HEK293 (cell line): ENCODE data around the gene TNFAIP2.
"Not testable (repeated sequence)": the region's sequence is repeated elsewhere in the genome, so short reads cannot be mapped to it uniquely, and the experiment has no call there.

Source experiments
- BCL6B ChIP-seq: fragments of 450-650 bp; formaldehyde crosslinking; IDR thresholded peaks from 2 replicates; pipeline ENCODE4 v1.5.1; 2017; ENCODE audit warnings: missing biosample characterization, missing genetic modification characterization
- CTCF ChIP-seq: fragments of 450-650 bp; formaldehyde crosslinking; IDR thresholded peaks from 2 replicates; pipeline ENCODE4 v1.5.1; 2016; ENCODE audit warnings: missing biosample characterization, missing genetic modification characterization
- SETDB1 ChIP-seq: IDR thresholded peaks from one replicate; pipeline ENCODE4 v1.6.1; 2017; ENCODE audit warnings: mild to moderate bottlenecking, low read length, moderate library complexity, mixed read lengths; ENCODE audit not compliant: insufficient read length
- ZBTB26 ChIP-seq: fragments of 450-650 bp; formaldehyde crosslinking; optimal IDR thresholded peaks from 2 replicates; pipeline ENCODE3; 2016; ENCODE audit warnings: missing biosample characterization, mild to moderate bottlenecking, missing genetic modification characterization
- ZFP69B ChIP-seq: fragments of 450-650 bp; formaldehyde crosslinking; IDR thresholded peaks from 2 replicates; pipeline ENCODE4 v1.5.1; 2016; ENCODE audit warnings: missing biosample characterization, missing genetic modification characterization
- ZNF132 ChIP-seq: fragments of 450-650 bp; formaldehyde crosslinking; IDR thresholded peaks from 2 replicates; pipeline ENCODE4 v1.5.1; 2017; ENCODE audit warnings: missing biosample characterization, missing genetic modification characterization, borderline replicate concordance
- ZNF133 ChIP-seq: fragments of 450-650 bp; formaldehyde crosslinking; IDR thresholded peaks from 2 replicates; pipeline ENCODE4 v1.5.1; 2016; ENCODE audit warnings: missing biosample characterization, missing genetic modification characterization
- ZNF138 ChIP-seq: fragments of 450-650 bp; formaldehyde crosslinking; IDR thresholded peaks from 2 replicates; pipeline ENCODE4 v1.5.1; 2016; ENCODE audit warnings: missing biosample characterization, missing genetic modification characterization, borderline replicate concordance
- ZNF140 ChIP-seq: fragments of 450-650 bp; formaldehyde crosslinking; IDR thresholded peaks from 2 replicates; pipeline ENCODE4 v1.5.1; 2016; ENCODE audit warnings: missing biosample characterization, missing genetic modification characterization
- ZNF24 ChIP-seq: fragments of 450-650 bp; formaldehyde crosslinking; IDR thresholded peaks from 2 replicates; pipeline ENCODE4 v1.5.1; 2016; ENCODE audit warnings: missing biosample characterization, missing genetic modification characterization
- ZNF274 ChIP-seq, 2 experiments: fragments of 200-500 bp in 1 of 2; fragments of 450-650 bp in 1 of 2; sonication (Bioruptor generic) in 1 of 2; formaldehyde crosslinking in 1 of 2; IDR thresholded peaks; 2 replicates each; pipeline versions ENCODE4 v1.5.1 to v1.6.1; 2014 to 2016; ENCODE audit warnings: borderline replicate concordance in 1 of 2, inconsistent platforms in 1 of 2, low read length in 1 of 2, missing biosample characterization in 1 of 2, missing genetic modification characterization in 1 of 2
- ZNF473 ChIP-seq: fragments of 450-650 bp; formaldehyde crosslinking; IDR thresholded peaks from 2 replicates; pipeline ENCODE4 v1.5.1; 2017; ENCODE audit warnings: missing biosample characterization, missing genetic modification characterization
- ZNF571 ChIP-seq: fragments of 450-650 bp; formaldehyde crosslinking; IDR thresholded peaks from 2 replicates; pipeline ENCODE4 v1.5.0; 2017; ENCODE audit warnings: missing biosample characterization, missing genetic modification characterization
- ZSCAN30 ChIP-seq: fragments of 450-650 bp; IDR thresholded peaks from 2 replicates; pipeline ENCODE4 v1.5.1; 2018; ENCODE audit warnings: missing biosample characterization, mild to moderate bottlenecking, missing genetic modification characterization, moderate library complexity

- TF ChIP-seq ZNF473 (tag by site-specific recombination); SETDB1; ZBTB26; ZSCAN30; ZNF24 (tag by site-specific recombination); CTCF (tag by site-specific recombination); BCL6B; ZFP69B; ZNF140 (tag by site-specific recombination); ZNF274 (IDR thresholded peaks at IDR 0.05; ENCODE audit: low read length); ZNF274 (tag by site-specific recombination; IDR thresholded peaks at IDR 0.05; ENCODE audit: borderline replicate concordance); ZNF571; ZNF138 (tag by site-specific recombination); ZNF132 (tag by site-specific recombination); ZNF133 (tag by site-specific recombination): not testable (repeated sequence)
These were observed 8.1 kb upstream of the TNFAIP2 start for GRCh38 chr14:103115086-103115679.
